Stimulated activated CD8-positive, alpha-beta memory T cell treated with anti-CD3 and anti-CD28 coated beads, Interleukin-7, amount 100 ng/mL, for 4 hours (primary cell): ENCODE results near the gene EVI5.

Experiments
- DNase-seq, 2 donors: peaks; one replicate each; pipeline ENCODE4 v3.0.0-alpha.2; 2020; ENCODE audit warnings: low read depth in 2 of 2

The EVI5 gene

DNA sequence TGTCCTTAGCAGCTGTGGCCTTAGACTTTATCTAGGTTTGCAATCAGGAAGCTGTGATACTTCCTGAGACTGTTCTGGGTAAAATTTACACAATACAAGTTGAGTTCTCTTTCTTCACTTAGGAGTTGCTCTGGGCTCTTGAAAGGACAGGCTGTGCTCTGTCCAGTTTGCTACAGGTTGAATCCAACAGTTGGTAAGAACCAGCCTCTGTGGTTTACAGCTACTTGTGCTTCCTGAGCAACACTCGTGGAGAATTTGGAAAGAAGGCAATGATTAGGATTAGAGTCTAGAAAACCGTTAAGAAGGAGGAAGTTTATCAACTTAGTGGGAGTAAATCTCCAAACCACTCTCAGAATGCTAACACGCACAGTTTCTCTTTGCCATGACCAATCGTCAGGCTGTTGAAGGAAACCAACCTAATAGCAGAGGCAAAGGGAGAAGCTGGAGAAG, 325.0 kb downstream of the EVI5 start:
- no peak for DNase-seq
